Mammary epithelial cell (primary cell): Measurements from ENCODE around the gene TKFC.

ENCODE experiments used
- EZH2 ChIP-seq: IDR thresholded peaks from 2 replicates; pipeline ENCODE4 v1.6.1; 2012; ENCODE audit warnings: low read length, inconsistent platforms, borderline replicate concordance
- TF ChIP-seq, protein P1 (sequence below), 2 donors: IDR thresholded peaks in 1 of 2; conservative IDR thresholded peaks in 1 of 2; 2 replicates each; pipeline ENCODE4 v1.5.1; 2011 to 2012; ENCODE audit warnings: inconsistent platforms in 2 of 2, low read length in 2 of 2, mild to moderate bottlenecking in 2 of 2, control low read depth in 1 of 2, low read depth in 1 of 2; ENCODE audit not compliant: insufficient read depth in 1 of 2; ENCODE audit errors: extremely low read depth in 1 of 2

DNA sequence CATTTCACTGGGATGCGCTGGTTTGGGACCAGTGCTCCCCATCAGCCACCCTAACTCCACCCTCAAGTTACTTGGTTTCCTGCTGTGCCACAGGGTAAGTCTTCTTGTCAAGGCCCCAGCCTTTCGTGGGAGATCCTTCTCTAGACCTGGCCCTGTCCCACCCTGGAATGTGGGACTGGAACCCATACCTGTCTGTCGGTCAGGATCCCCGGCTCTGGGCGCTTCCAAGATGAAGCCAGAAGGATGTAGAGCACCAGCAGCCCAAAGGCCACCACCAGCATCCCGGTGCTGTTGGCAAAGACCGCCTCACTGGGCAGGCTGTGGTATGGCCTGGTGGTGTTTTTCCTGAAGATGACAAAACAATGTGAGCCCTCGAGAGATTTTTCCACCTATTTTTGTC is 17.8 kb downstream of the TKFC start:
- TF ChIP-seq, protein P1, sequence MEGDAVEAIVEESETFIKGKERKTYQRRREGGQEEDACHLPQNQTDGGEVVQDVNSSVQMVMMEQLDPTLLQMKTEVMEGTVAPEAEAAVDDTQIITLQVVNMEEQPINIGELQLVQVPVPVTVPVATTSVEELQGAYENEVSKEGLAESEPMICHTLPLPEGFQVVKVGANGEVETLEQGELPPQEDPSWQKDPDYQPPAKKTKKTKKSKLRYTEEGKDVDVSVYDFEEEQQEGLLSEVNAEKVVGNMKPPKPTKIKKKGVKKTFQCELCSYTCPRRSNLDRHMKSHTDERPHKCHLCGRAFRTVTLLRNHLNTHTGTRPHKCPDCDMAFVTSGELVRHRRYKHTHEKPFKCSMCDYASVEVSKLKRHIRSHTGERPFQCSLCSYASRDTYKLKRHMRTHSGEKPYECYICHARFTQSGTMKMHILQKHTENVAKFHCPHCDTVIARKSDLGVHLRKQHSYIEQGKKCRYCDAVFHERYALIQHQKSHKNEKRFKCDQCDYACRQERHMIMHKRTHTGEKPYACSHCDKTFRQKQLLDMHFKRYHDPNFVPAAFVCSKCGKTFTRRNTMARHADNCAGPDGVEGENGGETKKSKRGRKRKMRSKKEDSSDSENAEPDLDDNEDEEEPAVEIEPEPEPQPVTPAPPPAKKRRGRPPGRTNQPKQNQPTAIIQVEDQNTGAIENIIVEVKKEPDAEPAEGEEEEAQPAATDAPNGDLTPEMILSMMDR (conservative IDR thresholded peaks at IDR 0.05 in 1 of 2, IDR thresholded peaks at IDR 0.05 in 1 of 2; ENCODE audit: extremely low read depth in 1 of 2, insufficient read depth in 1 of 2, low read depth in 1 of 2, low read length in 2 of 2) = no peak
- no peak for TF ChIP-seq EZH2
